Neural progenitor cell (in vitro differentiated cells): ENCODE data around the gene KLHL18. TPM values are rescaled to one million over a fixed set of nuclear protein-coding genes. Genes with fewer than 3 reads are reported as not detected.

Experiments
- DNase-seq: peaks from one replicate; pipeline ENCODE4 v3.0.0-alpha.2; 2016; ENCODE audit warnings: low spot score
- H2AFZ ChIP-seq: fragments of 200-600 bp; sonication (generic); replicated peaks from 2 replicates; pipeline ENCODE4 v1.6.1; 2016; ENCODE audit warnings: antibody characterized with exemption
- H3F3A ChIP-seq: fragments of 200-600 bp; sonication (generic); 2 replicates; pipeline ENCODE4 v1.6.1; 2016; ENCODE audit warnings: antibody characterized with exemption, low read depth
- H3K27ac ChIP-seq: fragments of 200-600 bp; sonication (generic); 2 replicates; pipeline ENCODE4 v1.5.1; 2016; ENCODE audit warnings: mild to moderate bottlenecking
- H3K27me3 ChIP-seq: fragments of 200-600 bp; sonication (generic); 2 replicates; pipeline ENCODE4 v1.6.1; 2016; ENCODE audit warnings: mild to moderate bottlenecking, moderate library complexity
- H3K36me3 ChIP-seq: fragments of 200-600 bp; sonication (generic); 2 replicates; pipeline ENCODE4 v1.5.1; 2016
- H3K4me1 ChIP-seq: fragments of 200-600 bp; sonication (generic); 2 replicates; pipeline ENCODE4 v1.6.1; 2016; ENCODE audit warnings: mixed run types
- H3K4me2 ChIP-seq: fragments of 200-600 bp; sonication (generic); 2 replicates; pipeline ENCODE4 v1.6.1; 2016
- H3K4me3 ChIP-seq: fragments of 200-600 bp; sonication (generic); 2 replicates; pipeline ENCODE4 v1.5.1; 2016
- H3K79me2 ChIP-seq: fragments of 200-600 bp; sonication (generic); 2 replicates; pipeline ENCODE4 v1.6.1; 2016; ENCODE audit warnings: low read depth
- H3K9ac ChIP-seq: fragments of 200-600 bp; sonication (generic); 2 replicates; pipeline ENCODE4 v1.6.1; 2016
- H3K9me3 ChIP-seq: fragments of 200-600 bp; sonication (generic); 2 replicates; pipeline ENCODE4 v1.5.1; 2016; ENCODE audit warnings: low read depth
- H4K20me1 ChIP-seq: fragments of 200-600 bp; sonication (generic); 2 replicates; pipeline ENCODE4 v1.6.1; 2016; ENCODE audit warnings: low read depth
- H3K27ac Mint-ChIP-seq: 3 replicates; pipeline ENCODE4 v1.8.0; 2021; ENCODE audit warnings: mixed read lengths
- H3K27me3 Mint-ChIP-seq: 2 replicates; pipeline ENCODE4 v1.8.0; 2022; ENCODE audit warnings: low read depth, mild to moderate bottlenecking, inconsistent platforms, moderate library complexity, mixed read lengths; ENCODE audit not compliant: insufficient read depth
- H3K36me3 Mint-ChIP-seq: 3 replicates; pipeline ENCODE4 v1.8.0; 2021; ENCODE audit warnings: mixed read lengths
- H3K4me1 Mint-ChIP-seq: 3 replicates; pipeline ENCODE4 v1.8.0; 2021; ENCODE audit warnings: mixed read lengths
- H3K4me3 Mint-ChIP-seq: 3 replicates; pipeline ENCODE4 v1.8.0; 2021; ENCODE audit warnings: mild to moderate bottlenecking, moderate library complexity, mixed read lengths
- H3K9me3 Mint-ChIP-seq: 3 replicates; pipeline ENCODE4 v1.8.0; 2020; ENCODE audit warnings: mixed read lengths
- CTCF ChIP-seq: fragments of 200-600 bp; sonication (generic); IDR thresholded peaks from 2 replicates; pipeline ENCODE4 v1.5.1; 2017; ENCODE audit warnings: antibody characterized with exemption, mild to moderate bottlenecking
- EZH2 ChIP-seq: fragments of 200-600 bp; sonication (generic); IDR thresholded peaks from 2 replicates; pipeline ENCODE4 v1.6.1; 2017; ENCODE audit warnings: antibody characterized with exemption, mild to moderate bottlenecking, moderate library complexity
- EZH2phosphoT487 ChIP-seq: fragments of 200-600 bp; sonication (generic); IDR thresholded peaks from 2 replicates; pipeline ENCODE4 v1.6.1; 2017; ENCODE audit warnings: antibody characterized with exemption
- total RNA-seq: library from RNA; depleted of rRNA; stranded (reverse); fragments of >200 nt; gene quantifications from 2 replicates; pipeline ENCODE4 v1.2.3, GENCODE V29; 2015; ENCODE audit warnings: low replicate concordance

KLHL18 gene
- total RNA-seq, 1 donor from 2014 or later, result 7.3 TPM

GRCh38 chr3:47243419-47244147 lies 39.2 kb upstream of the KLHL18 start:
- Histone ChIP-seq H3K4me1 (no peaks in the 10 kb centered on the region), H4K20me1 (no peaks in the 10 kb centered on the region), H3K27ac (no peak overlapping the region), H3K9ac (no peak overlapping the region), H3K27me3 (no peaks in the 10 kb centered on the region), H3K4me2 (no peak overlapping the region), H3K79me2 (no peaks in the 10 kb centered on the region), H2AFZ (no peak overlapping the region), H3K36me3 (no peaks in the 10 kb centered on the region), H3K4me3 (no peak overlapping the region), H3K9me3 (no peaks in the 10 kb centered on the region), H3F3A (no peaks in the 10 kb centered on the region)
- no peaks in the 10 kb centered on the region for H3K9me3 Mint-ChIP-seq
- no peak overlapping the region for H3K4me3 Mint-ChIP-seq
- no peak for DNase-seq
- no peak overlapping the region for H3K27ac Mint-ChIP-seq
- H3K4me1 Mint-ChIP-seq, result no peaks in the 10 kb centered on the region
- TF ChIP-seq EZH2 (no peak), EZH2phosphoT487 (no peak), CTCF (no peak)
- peaks cover 10% of the 10 kb centered on the region for H3K27me3 Mint-ChIP-seq
- peaks cover 2% of the 10 kb centered on the region for H3K36me3 Mint-ChIP-seq

GRCh38 chr3:47244531-47245100 lies 38.1 kb upstream of the KLHL18 start:
- H3K79me2 ChIP-seq, result no peaks in the 10 kb centered on the region
- Mint-ChIP-seq H3K27me3 (peaks cover 14% of the 10 kb centered on the region), H3K36me3 (peaks cover 2% of the 10 kb centered on the region), H3K27ac (no peak overlapping the region), H3K4me1 (no peaks in the 10 kb centered on the region), H3K4me3 (no peak overlapping the region), H3K9me3 (no peaks in the 10 kb centered on the region)
- no peak overlapping the region for H3K4me2 ChIP-seq
- H2AFZ ChIP-seq, result no peak overlapping the region
- H3K36me3 ChIP-seq, result no peaks in the 10 kb centered on the region
- H3K27ac ChIP-seq, result no peak overlapping the region
- no peaks in the 10 kb centered on the region for H3F3A ChIP-seq
- no peak overlapping the region for H3K4me3 ChIP-seq
- no peak overlapping the region for H3K9ac ChIP-seq
- H3K27me3 ChIP-seq, result no peaks in the 10 kb centered on the region
- H3K4me1 ChIP-seq, result no peaks in the 10 kb centered on the region
- TF ChIP-seq EZH2 (no peak), EZH2phosphoT487 (no peak), CTCF (no peak)
- H4K20me1 ChIP-seq, result no peaks in the 10 kb centered on the region
- DNase-seq, result no peak
- H3K9me3 ChIP-seq, result no peaks in the 10 kb centered on the region

GRCh38 chr3:47245271-47245670 lies 37.5 kb upstream of the KLHL18 start:
- no peak overlapping the region for H3K4me2 ChIP-seq
- no peaks in the 10 kb centered on the region for H3K9me3 ChIP-seq
- no peaks in the 10 kb centered on the region for H3K4me1 Mint-ChIP-seq
- no peaks in the 10 kb centered on the region for H3K36me3 ChIP-seq
- no peak for TF ChIP-seq EZH2
- TF ChIP-seq EZH2phosphoT487, result no peak
- no peak for TF ChIP-seq CTCF
- no peak overlapping the region for H3K27ac Mint-ChIP-seq
- no peak overlapping the region for H2AFZ ChIP-seq
- H3K4me1 ChIP-seq, result no peaks in the 10 kb centered on the region
- no peak for DNase-seq
- H3K4me3 ChIP-seq, result no peak overlapping the region
- H3F3A ChIP-seq, result no peaks in the 10 kb centered on the region
- H3K9ac ChIP-seq, result no peak overlapping the region
- no peaks in the 10 kb centered on the region for H3K79me2 ChIP-seq
- H3K27me3 ChIP-seq, result no peaks in the 10 kb centered on the region
- H3K27me3 Mint-ChIP-seq, result peaks cover 12% of the 10 kb centered on the region
- no peak overlapping the region for H3K27ac ChIP-seq
- H4K20me1 ChIP-seq, result no peaks in the 10 kb centered on the region
- no peak overlapping the region for H3K4me3 Mint-ChIP-seq
- H3K36me3 Mint-ChIP-seq, result peaks cover 2% of the 10 kb centered on the region
- H3K9me3 Mint-ChIP-seq, result no peaks in the 10 kb centered on the region
